ENCODE measurements around the gene IGFL1. TPM values are rescaled to one million over a fixed set of nuclear protein-coding genes. Genes with fewer than 3 reads are reported as not detected.

Gene IGFL1
- total RNA-seq, 1 experiment from 2014 or later, result not detected

GRCh38 chr19:46270521-46271256, 41.1 kb downstream of the IGFL1 start:
- DNase-seq (ENCODE audit: low read depth, low spot score) (no peak), ATAC-seq (no peak)
- no peaks in the 10 kb centered on the region for H3K36me3 ChIP-seq (ENCODE audit: control insufficient read depth in 1 of 2, insufficient read depth in 2 of 2, low read length in 2 of 2)
- no peaks in the 10 kb centered on the region for H3K9me3 ChIP-seq (ENCODE audit: control insufficient read depth in 1 of 2, insufficient read depth in 1 of 2, low read depth in 1 of 2, low read length in 2 of 2)
- intact Hi-C loops (cut with micrococcal nuclease), result no loop called here
- H3K27me3 ChIP-seq (ENCODE audit: insufficient read depth, low read length), result peaks cover 29% of the 10 kb centered on the region
- RAD21 ChIA-PET (ENCODE audit: low non-redundant PET in 1 of 2, low total read pairs in 2 of 2, uncharacterized antibody in 2 of 2, unreplicated experiment in 2 of 2), result no interaction called here
- CTCF ChIA-PET, result interaction anchor here (1.4 to 12.3 kb wide), 2 partner anchors 10 to 191 kb away, joined by 4 to 305 read pairs; no protein-coding TSS in a partner anchor
- no peaks in the 10 kb centered on the region for H4K20me1 ChIP-seq (ENCODE audit: insufficient read depth)
- no peaks in the 10 kb centered on the region for H3K9me2 ChIP-seq (ENCODE audit: insufficient read depth)
- no peak overlapping the region for H3K27ac ChIP-seq (ENCODE audit: low read depth, low read length)
- H3K4me1 ChIP-seq (ENCODE audit: control insufficient read depth in 1 of 2, insufficient read depth in 2 of 2, low read length in 2 of 2), result peaks cover 0 to 9% of the 10 kb centered on the region in 2 experiments; a peak in 1 of 4 replicates
- no peak overlapping the region for H3K4me3 ChIP-seq (replicated peaks in 1 of 2; ENCODE audit: low read depth in 1 of 2, low read length in 2 of 2)
- POLR2A ChIA-PET, result no interaction called here
- no peaks in the 10 kb centered on the region for H3K79me2 ChIP-seq (ENCODE audit: insufficient read depth, low read length)
- TF ChIP-seq ZNF274 (IDR thresholded peaks at IDR 0.05; ENCODE audit: low read depth, low read length) (no peak), POLR2A (IDR thresholded peaks at IDR 0.05; ENCODE audit: borderline replicate concordance, extremely low read depth, insufficient read depth, insufficient read length) (no peak), EZH2phosphoT487 (IDR thresholded peaks at IDR 0.05; ENCODE audit: borderline replicate concordance) (no peak), ZBTB33 (IDR thresholded peaks at IDR 0.05; ENCODE audit: extremely low read depth, insufficient replicate concordance, low read length) (no peak), ELF1 (IDR thresholded peaks at IDR 0.05; ENCODE audit: borderline replicate concordance, low read depth) (no peak), YY1 (IDR thresholded peaks at IDR 0.05; ENCODE audit: extremely low read depth, insufficient replicate concordance, low read depth, low read length) (no peak), TCF7L2 (IDR thresholded peaks at IDR 0.05; ENCODE audit: borderline replicate concordance, extremely low read depth, insufficient read depth, insufficient read length) (no peak), RAD21 (IDR thresholded peaks at IDR 0.05; ENCODE audit: low read depth) (no peak), ATF3 (IDR thresholded peaks at IDR 0.05) (no peak), JUND (IDR thresholded peaks at IDR 0.05) (no peak), SRF (IDR thresholded peaks at IDR 0.05; ENCODE audit: low read depth) (no peak), FOSL1 (IDR thresholded peaks at IDR 0.05; ENCODE audit: low read depth) (no peak), CEBPB (IDR thresholded peaks at IDR 0.05; ENCODE audit: low read depth) (no peak), EGR1 (IDR thresholded peaks at IDR 0.05; ENCODE audit: low read depth) (no peak), CBX3 (IDR thresholded peaks at IDR 0.05; ENCODE audit: low read depth) (no peak), ZFX (IDR thresholded peaks at IDR 0.05) (no peak), POLR2AphosphoS5 (IDR thresholded peaks at IDR 0.05; ENCODE audit: low read depth, low read length) (no peak), EZH2 (IDR thresholded peaks at IDR 0.05) (no peak)
- TF ChIP-seq, protein P1, sequence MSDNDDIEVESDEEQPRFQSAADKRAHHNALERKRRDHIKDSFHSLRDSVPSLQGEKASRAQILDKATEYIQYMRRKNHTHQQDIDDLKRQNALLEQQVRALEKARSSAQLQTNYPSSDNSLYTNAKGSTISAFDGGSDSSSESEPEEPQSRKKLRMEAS (IDR thresholded peaks at IDR 0.05), result no peak
- BruUV-seq (replicated peaks), result no TSS peak
- H3K9ac ChIP-seq (ENCODE audit: low read length), result no peak overlapping the region
- H3K4me2 ChIP-seq (ENCODE audit: low read length), result no peak overlapping the region
- no peak overlapping the region for H2AFZ ChIP-seq (ENCODE audit: low read depth, low read length, poor library complexity, severe bottlenecking)
